HG03571 (cell line): ENCODE data around the gene ANXA10.
"Not testable (repeated sequence)": the region's sequence is repeated elsewhere in the genome, so short reads cannot be mapped to it uniquely, and the experiment has no call there.

Source experiments
- ATAC-seq: cut with Tn5 transposase; IDR thresholded peaks from one replicate; pipeline ENCODE4 v1.9.1; 2021; ENCODE audit not compliant: unreplicated experiment

The ANXA10 gene

GRCh38 chr4:168118116-168118655 lies 25.8 kb downstream of the ANXA10 start:
- no peak for ATAC-seq

DNA sequence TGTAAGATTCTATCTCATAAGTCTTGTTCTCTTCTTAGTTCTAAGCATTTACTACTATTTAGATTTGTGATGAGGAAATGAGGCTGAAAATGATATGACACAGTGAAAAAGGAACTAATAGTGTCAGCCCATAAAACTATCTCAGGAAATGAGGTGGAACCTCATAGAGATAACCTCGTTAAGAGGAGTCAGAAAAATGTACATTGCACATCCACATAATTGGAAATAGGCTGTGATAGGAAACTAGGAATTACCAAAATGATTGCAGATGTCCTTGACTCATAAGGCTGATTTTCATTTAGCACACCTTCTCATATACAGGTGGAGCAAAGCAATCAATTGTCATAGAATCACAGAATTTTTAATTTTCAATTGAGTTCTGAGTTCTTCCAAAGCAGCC lies 26.8 kb downstream of the ANXA10 start:
- no peak for ATAC-seq

DNA sequence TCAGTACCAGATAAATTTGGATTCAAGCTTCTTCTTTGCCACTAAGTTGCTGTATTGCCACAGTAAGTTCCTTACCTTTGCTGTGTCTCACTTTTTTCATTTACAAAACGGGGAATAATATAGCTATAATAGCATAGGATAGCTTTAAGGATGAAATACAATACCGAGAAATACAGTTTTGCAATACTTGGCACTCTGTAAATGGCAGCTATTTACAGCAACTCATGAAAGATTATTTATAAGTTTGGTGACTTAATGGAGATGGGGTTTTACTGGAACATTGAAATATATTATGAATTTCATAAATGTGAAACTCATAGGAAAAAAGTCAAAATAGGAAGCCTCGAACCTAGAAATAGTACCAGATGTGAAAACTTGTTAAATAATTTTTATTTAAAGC lies 27.6 kb downstream of the ANXA10 start:
- ATAC-seq = no peak

DNA sequence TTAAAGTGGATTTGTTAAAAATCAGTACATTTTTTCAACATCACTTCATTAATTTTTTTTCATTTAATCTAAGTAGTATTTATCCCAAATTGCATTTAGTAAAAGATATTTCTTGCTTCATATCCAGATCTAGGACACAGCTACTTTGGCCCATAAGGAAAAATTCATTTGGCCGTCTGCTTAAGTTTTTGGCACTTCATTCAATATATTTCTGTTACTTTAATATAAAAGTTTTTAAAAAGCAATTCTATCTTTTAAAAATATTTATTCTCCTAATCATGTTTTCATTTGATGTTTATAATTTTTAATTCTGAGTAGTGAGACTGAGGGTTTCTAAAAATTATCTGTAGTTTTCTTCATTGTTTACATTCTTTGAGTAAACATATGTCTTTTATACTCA lies 28.5 kb downstream of the ANXA10 start:
- ATAC-seq = no peak

GRCh38 chr4:168124008-168124641 lies 31.8 kb downstream of the ANXA10 start:
- no peak for ATAC-seq

DNA sequence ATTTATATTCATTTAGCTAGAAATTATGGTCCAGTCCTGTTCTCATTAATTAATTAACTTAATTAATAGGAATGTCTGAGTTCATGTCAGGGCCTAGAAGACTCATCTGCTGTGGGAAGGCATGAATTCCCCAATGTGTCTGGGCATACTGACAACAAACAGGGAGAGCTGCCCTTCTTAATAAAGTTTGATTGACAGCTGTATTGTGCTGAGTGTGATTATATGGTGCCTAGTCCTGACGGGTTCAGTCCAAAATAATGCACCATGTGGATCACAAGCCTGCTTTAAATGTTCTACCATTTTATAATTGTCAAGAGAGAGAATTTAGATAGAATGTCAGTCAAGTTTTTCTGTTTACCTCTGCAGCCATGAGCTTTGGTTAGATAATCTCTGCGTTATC lies 34.6 kb downstream of the ANXA10 start:
- ATAC-seq = no peak

- no peak for ATAC-seq
Observed at GRCh38 chr4:168128601-168129000, 36.3 kb downstream of the ANXA10 start.

- ATAC-seq = no peak
Observed at GRCh38 chr4:168129046-168129772, 36.9 kb downstream of the ANXA10 start.

DNA sequence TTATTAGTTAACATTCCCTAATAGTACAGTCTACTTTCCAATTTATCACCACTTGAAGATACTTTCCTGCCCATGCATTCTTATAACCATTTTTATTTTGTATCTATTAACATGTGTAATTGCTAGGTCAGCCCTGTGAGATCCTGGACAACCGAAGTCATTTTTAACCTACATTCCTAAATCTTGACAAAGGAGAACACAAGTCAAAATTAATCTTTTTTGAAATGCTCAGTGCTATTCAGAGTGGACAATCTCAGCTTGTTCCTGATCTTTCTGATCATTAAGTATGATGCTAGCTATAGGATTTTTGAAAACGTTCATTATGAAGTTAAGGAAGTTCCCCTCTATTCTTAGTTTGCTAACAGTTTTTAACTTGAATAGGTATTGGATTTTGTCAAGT lies 37.5 kb downstream of the ANXA10 start:
- no peak for ATAC-seq

GRCh38 chr4:168131196-168131595 lies 38.9 kb downstream of the ANXA10 start:
- ATAC-seq = no peak

DNA sequence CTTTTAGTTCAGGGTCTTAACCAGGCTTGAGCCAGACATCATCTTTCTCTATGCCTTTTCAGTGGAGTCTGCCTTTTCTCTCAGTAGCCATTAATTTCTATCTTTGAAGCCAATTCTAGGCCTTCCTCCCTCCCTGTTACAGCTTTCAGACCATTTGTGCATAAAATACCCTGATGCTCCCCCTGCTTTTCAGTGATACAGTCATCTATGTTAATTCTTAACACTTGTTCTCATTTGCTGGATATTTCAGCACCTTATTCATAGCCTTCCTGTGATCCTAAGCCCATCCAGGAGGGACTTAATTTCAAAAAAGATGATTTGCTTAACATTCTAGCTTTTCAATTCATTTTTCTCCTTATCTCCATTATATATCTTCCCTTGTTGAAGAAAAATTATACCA lies 42.3 kb downstream of the ANXA10 start:
- ATAC-seq = no peak

GRCh38 chr4:168135860-168136259 lies 43.5 kb downstream of the ANXA10 start:
- ATAC-seq = not testable (repeated sequence)

DNA sequence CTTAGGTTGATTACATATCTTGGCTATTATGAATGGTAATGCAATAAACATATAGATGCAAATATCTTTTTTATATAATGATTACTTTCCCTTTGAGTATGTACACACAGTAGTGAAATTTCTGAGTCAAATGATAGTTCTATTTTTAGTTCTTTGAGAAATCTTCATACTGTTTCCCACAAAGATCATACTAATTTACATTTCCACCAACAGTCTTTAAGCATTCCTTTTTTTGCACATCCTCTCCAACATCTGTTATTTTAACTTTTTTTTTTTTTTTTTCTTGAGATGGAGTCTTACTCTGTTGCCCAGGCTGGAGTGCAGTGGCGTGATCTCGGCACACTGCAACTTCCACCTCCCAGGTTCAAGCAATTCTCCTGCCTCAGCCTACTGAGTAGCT lies 45.4 kb downstream of the ANXA10 start:
- ATAC-seq = not testable (repeated sequence)

DNA sequence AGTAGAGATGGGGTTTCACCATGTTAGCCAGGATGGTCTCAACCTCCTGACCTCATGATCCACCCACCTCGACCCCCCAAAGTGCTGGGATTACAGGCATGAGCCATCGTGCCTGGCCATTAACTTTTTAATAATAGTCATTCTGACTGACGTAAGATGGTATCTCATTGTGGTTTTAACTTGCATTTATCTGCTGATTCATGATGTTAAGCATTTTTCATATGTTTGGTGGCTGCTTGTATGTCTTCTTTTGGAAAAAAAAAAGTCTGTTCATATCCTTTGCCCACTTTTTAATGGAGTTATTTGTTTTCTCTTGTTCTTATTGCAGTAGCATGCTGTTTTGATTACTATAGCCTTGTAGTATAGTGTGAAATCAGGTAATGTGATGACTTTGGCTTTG lies 45.8 kb downstream of the ANXA10 start:
- ATAC-seq = no peak

DNA sequence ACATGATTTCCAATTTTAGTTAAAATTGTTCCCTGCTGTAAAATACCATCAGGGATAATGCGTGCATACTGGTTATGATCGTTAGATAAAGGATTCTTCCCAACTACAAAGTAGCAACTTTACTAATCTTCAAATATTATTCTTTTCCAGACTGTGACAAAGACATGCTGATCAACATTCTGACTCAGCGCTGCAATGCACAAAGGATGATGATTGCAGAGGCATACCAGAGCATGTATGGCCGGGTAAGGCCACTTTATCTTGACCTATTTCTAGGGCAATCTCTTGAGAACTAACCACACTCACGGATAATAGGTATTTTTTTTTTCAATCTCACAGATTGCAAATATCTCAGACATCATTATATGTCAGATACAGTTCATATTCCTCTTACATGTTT lies 47.0 kb downstream of the ANXA10 start:
- ATAC-seq = no peak

DNA sequence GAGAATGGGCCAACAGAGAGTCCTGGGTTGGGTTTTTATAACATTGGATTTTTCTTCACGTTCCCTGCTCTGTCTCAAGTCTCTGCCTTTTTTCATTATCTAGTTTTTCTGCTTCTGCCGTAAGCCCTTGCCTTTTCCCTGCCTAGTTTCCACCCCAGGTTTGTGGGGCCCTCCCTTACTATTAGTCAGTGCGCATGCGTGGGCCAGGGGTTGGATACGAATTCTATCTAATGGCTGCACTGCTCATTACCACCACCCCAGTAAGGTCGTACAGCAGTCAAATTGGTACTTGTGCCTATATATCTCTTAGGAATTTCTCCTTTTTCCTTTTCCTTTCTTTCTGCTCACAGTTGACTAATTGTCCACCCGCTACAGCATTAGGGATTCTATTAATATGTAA lies 49.4 kb downstream of the ANXA10 start:
- ATAC-seq = no peak

- no peak for ATAC-seq
Observed at GRCh38 chr4:168143601-168144000, 51.3 kb downstream of the ANXA10 start.

- no peak for ATAC-seq
Observed at GRCh38 chr4:168150420-168151050, 58.2 kb downstream of the ANXA10 start.

DNA sequence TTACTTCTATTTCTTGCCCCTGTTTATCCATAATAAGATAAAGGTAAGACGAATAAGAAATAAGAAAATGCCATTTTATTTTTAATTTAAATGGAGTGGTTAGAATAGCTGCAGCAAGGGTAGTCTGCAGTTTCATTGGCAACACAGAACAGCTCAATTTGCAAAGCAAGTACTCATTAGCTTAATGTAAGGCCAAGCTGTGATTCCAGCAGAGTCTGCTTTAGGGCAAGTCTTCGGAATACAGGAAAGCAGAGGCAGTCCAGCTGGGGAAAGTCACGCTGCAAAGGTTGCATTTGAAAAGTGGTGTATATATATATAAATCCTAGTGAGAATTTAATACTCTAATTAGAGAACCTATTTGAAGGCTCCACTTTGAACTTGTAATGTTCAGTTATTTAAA lies 59.0 kb downstream of the ANXA10 start:
- no peak for ATAC-seq

DNA sequence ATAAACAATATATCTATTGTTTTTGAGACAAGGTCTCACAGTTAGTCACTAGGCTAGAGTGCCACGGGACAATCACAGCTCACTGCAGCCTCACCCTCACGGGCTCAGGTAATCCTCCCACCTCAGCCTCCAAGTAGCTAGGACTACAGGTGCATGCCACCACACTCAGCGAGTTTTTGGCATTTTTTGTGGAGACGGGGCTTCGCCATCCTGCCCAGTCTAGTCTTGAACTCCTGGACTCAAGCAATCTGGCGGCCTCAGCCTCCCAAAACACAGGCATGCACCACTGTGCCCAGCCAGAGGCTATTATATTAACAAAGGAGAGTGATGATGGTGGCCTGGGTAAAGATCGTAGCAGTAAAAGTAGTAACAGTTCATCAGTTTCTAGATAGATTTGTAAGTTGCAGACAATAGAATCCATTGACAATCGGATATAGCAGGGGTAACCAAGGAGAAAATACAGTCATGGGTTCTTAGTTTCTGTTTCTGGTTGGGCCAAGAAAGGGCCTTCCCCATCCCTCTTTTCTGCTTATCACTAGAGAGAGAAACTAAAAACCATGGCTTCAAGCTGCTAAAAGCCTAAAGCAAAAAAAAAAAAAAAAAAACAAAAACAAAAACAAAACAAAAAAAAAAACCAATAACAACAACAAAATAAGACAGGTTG lies 60.6 kb downstream of the ANXA10 start:
- no peak for ATAC-seq

GRCh38 chr4:168153596-168154440 lies 61.5 kb downstream of the ANXA10 start:
- ATAC-seq = peak; percentile 78
